Fibroblast of the aortic adventitia (primary cell): Measurements from ENCODE around the gene SYNPO2. TPM values are rescaled to one million over a fixed set of nuclear protein-coding genes. Genes with fewer than 3 reads are reported as not detected.

Experiments used
- DNase-seq: peaks from one replicate; pipeline ENCODE4 v3.0.0-alpha.2; 2010; ENCODE audit warnings: low read depth
- H3K4me3 ChIP-seq: 2 replicates; pipeline ENCODE4 v1.5.1; 2011; ENCODE audit warnings: low read depth, mild to moderate bottlenecking, control low read depth, low read length, moderate library complexity
- total RNA-seq: library from RNA; depleted of rRNA; stranded (reverse); fragments of >200 nt; gene quantifications from 2 replicates; pipeline ENCODE4 v1.2.3, GENCODE V29; 2012; ENCODE audit warnings: low replicate concordance
- TF ChIP-seq, protein P1 (sequence below): IDR thresholded peaks from 2 replicates; pipeline ENCODE4 v1.5.1; 2011; ENCODE audit warnings: mild to moderate bottlenecking, low read length, control low read depth, inconsistent platforms; ENCODE audit not compliant: insufficient read depth

The SYNPO2 gene
- total RNA-seq, 1 donor: 3.4 TPM

DNA sequence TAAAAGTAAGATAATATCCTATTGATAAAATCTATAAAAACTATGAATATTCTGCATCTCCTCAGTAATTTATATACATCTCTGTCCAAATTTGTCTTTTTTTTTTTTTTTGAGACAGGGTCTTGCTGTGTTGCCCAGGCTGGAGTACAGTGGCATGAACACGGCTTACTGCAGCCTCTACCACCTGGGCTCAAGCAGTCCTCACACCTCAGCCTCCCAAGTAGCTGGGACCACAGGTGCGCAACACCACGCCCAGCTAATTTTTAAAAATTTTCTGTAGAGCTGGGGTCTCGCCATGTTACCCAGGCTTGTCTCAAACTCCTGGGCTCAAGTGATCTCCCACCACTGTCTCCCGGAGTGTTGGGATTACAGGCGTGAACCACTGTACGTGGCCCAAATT lies 40.4 kb upstream of the SYNPO2 start:
- no peak overlapping the region for H3K4me3 ChIP-seq
- TF ChIP-seq, protein P1, sequence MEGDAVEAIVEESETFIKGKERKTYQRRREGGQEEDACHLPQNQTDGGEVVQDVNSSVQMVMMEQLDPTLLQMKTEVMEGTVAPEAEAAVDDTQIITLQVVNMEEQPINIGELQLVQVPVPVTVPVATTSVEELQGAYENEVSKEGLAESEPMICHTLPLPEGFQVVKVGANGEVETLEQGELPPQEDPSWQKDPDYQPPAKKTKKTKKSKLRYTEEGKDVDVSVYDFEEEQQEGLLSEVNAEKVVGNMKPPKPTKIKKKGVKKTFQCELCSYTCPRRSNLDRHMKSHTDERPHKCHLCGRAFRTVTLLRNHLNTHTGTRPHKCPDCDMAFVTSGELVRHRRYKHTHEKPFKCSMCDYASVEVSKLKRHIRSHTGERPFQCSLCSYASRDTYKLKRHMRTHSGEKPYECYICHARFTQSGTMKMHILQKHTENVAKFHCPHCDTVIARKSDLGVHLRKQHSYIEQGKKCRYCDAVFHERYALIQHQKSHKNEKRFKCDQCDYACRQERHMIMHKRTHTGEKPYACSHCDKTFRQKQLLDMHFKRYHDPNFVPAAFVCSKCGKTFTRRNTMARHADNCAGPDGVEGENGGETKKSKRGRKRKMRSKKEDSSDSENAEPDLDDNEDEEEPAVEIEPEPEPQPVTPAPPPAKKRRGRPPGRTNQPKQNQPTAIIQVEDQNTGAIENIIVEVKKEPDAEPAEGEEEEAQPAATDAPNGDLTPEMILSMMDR: no peak
- no peak for DNase-seq

GRCh38 chr4:118848901-118849300 lies 39.8 kb upstream of the SYNPO2 start:
- TF ChIP-seq, protein P1: no peak
- no peak overlapping the region for H3K4me3 ChIP-seq
- DNase-seq: no peak

GRCh38 chr4:118849867-118850487 lies 38.7 kb upstream of the SYNPO2 start:
- TF ChIP-seq, protein P1: no peak
- DNase-seq: no peak
- peak overlapping the region; percentile 54 for H3K4me3 ChIP-seq

DNA sequence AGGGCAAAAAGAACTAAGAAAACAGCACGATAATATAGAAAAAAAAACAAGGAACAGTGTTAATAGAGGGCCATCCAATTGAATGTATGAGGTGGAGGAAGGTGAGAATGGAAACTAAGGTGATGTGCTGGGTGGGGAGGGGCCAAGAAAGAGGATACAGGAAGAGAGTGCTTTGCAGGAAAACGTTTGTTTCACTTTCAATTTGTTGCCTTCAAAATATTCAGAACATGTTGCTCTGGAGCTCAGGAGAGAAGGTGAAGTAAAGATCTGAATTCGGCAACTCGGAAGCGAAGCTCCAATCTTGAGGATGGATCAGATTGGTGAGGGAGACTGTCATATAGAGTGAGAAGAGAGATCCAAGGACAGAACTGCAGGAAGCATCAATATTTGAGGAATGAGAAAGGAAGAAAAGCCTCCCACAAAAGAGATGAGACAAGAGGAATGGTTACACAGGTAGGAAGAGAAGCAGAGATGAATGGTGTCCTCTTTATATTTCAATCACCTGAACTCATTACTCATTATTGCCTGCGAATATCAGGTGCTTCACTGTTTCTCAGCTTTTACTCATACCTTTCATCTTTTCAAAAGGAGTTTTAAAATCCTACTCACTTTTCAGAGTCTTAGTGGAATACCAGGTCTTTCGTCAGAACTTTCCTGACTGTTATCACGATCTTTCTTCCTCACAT lies 38.0 kb upstream of the SYNPO2 start:
- DNase-seq: peak; percentile 27
- peak overlapping the region; percentile 54 for H3K4me3 ChIP-seq
- TF ChIP-seq, protein P1: no peak

GRCh38 chr4:118857760-118858159 lies 30.9 kb upstream of the SYNPO2 start:
- TF ChIP-seq, protein P1: no peak
- DNase-seq: no peak
- no peak overlapping the region for H3K4me3 ChIP-seq

DNA sequence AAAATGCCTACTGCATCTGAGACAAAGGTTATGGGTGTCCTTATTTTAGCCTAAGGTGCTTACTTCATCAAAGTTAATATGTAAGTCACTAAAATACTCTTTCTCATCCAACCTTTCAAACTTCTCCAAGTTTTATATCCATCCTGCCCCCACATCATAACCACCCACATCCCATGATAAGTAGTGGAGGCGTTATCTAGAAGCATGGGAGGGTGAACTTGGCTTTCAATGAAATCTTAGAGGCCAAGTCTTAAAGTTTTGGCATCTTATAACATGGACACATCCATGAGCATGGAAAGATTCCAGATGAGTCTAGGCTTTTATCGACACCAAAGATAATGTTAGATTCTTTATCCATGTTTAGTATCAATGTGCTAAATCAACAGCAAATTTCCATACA lies 29.9 kb upstream of the SYNPO2 start:
- TF ChIP-seq, protein P1: no peak
- H3K4me3 ChIP-seq: no peak overlapping the region

More for the DNA sequence above, 29.9 kb upstream of the SYNPO2 start:
- DNase-seq: peak; percentile 73
